B cell (primary cell): Measurements from ENCODE around the gene ZNF438. TPM values are rescaled to one million over a fixed set of nuclear protein-coding genes. Genes with fewer than 3 reads are reported as not detected.

Experiments used
- ATAC-seq: fragments of 200-7000 bp; cut with Tn5 transposase; one replicate; pipeline ENCODE4 v1.10.0; 2021; ENCODE audit warnings: low read depth, mild to moderate bottlenecking, moderate number of reproducible peaks, moderate library complexity
- CTCF ChIA-PET: fragments of 350-600 bp; sonication (Branson Sonifier 250); formaldehyde crosslinking; loops from one replicate; lab custom pipeline; 2021; ENCODE audit warnings: antibody characterized with exemption, inconsistent platforms; lab: Charles Lee
- POLR2A ChIA-PET: fragments of 350-600 bp; sonication (Branson Sonifier 250); formaldehyde crosslinking; loops from one replicate; lab custom pipeline; 2021; ENCODE audit warnings: antibody characterized with exemption; lab: Charles Lee
- DNase-seq: peaks from one replicate; pipeline ENCODE4 v3.0.0; 2013
- H2AFZ ChIP-seq: 2 replicates; pipeline ENCODE4 v1.6.1; 2012; ENCODE audit warnings: mild to moderate bottlenecking, low read depth, low read length; ENCODE audit not compliant: insufficient read depth, poor library complexity, severe bottlenecking
- H3K27ac ChIP-seq, 2 donors: 1 replicate in 1 of 2; 2 replicates in 1 of 2; pipeline ENCODE4 v1.5.1; 2012 to 2013; ENCODE audit warnings: low read length in 2 of 2, mild to moderate bottlenecking in 2 of 2, moderate library complexity in 1 of 2
- H3K27me3 ChIP-seq, 4 experiments: fragments of 200-600 bp in 1 of 4; sonication (generic) in 1 of 4; replicated peaks in 1 of 4; 1 replicate in 2 of 4; 2 replicates in 2 of 4; pipeline versions ENCODE4 v1.6.1 to v1.7.0; 2013 to 2016; ENCODE audit warnings: low read length in 3 of 4, mild to moderate bottlenecking in 2 of 4, mixed read lengths in 1 of 4, moderate library complexity in 1 of 4; ENCODE audit not compliant: insufficient read depth in 4 of 4, control insufficient read depth in 3 of 4; ENCODE audit errors: control extremely low read depth in 1 of 4
- H3K36me3 ChIP-seq, 2 experiments: replicated peaks in 1 of 2; 1 replicate in 1 of 2; 2 replicates in 1 of 2; pipeline versions ENCODE4 v1.6.1 to v1.7.1; 2013; ENCODE audit warnings: low read length in 1 of 2; ENCODE audit not compliant: insufficient read depth in 2 of 2, control insufficient read depth in 1 of 2; ENCODE audit errors: control extremely low read depth in 1 of 2, extremely low read depth in 1 of 2
- H3K4me1 ChIP-seq, 2 donors: fragments of 200-600 bp in 1 of 2; sonication (generic) in 1 of 2; 1 replicate in 1 of 2; 2 replicates in 1 of 2; pipeline versions ENCODE4 v1.5.1 to v1.6.1; 2013 to 2017; ENCODE audit warnings: low read length in 2 of 2; ENCODE audit not compliant: control insufficient read depth in 2 of 2, insufficient read depth in 2 of 2
- H3K4me2 ChIP-seq: replicated peaks from 2 replicates; pipeline ENCODE3; 2012; ENCODE audit warnings: mild to moderate bottlenecking, low read depth, low read length; ENCODE audit not compliant: poor library complexity, severe bottlenecking
- H3K4me3 ChIP-seq, 5 experiments: fragments of 200-600 bp in 1 of 5; sonication (generic) in 1 of 5; 1 replicate in 3 of 5; 2 replicates in 2 of 5; pipeline versions ENCODE4 v1.5.1 to v1.7.0; 2011 to 2016; ENCODE audit warnings: low read length in 4 of 5, mild to moderate bottlenecking in 4 of 5, low read depth in 2 of 5, control low read depth in 1 of 5, moderate library complexity in 1 of 5; ENCODE audit not compliant: insufficient read depth in 1 of 5; ENCODE audit errors: control extremely low read depth in 1 of 5, extremely low read depth in 1 of 5
- H3K79me2 ChIP-seq: fragments of 200-600 bp; sonication (generic); one replicate; pipeline ENCODE4 v1.6.0; 2016; ENCODE audit warnings: low read length; ENCODE audit not compliant: control insufficient read depth, insufficient read depth
- H3K9ac ChIP-seq: fragments of 200-600 bp; sonication (generic); 2 replicates; pipeline ENCODE4 v1.6.1; 2017; ENCODE audit warnings: mild to moderate bottlenecking, low read length, moderate library complexity
- H3K9me3 ChIP-seq, 3 donors: one replicate each; pipeline versions ENCODE4 v1.6.1 to v1.7.1; 2013; ENCODE audit warnings: low read length in 2 of 3; ENCODE audit not compliant: control insufficient read depth in 2 of 3, insufficient read depth in 1 of 3; ENCODE audit errors: control extremely low read depth in 1 of 3
- H4K20me1 ChIP-seq: 2 replicates; pipeline ENCODE4 v1.6.0; 2012; ENCODE audit warnings: mild to moderate bottlenecking, low read length; ENCODE audit not compliant: insufficient read depth, control insufficient read depth, poor library complexity, severe bottlenecking
- H3K27ac Mint-ChIP-seq: one replicate; pipeline ENCODE4 v1.8.0; 2021; ENCODE audit warnings: mixed read lengths
- H3K27me3 Mint-ChIP-seq: one replicate; pipeline ENCODE4 v1.8.0; 2021; ENCODE audit warnings: mixed read lengths
- H3K4me1 Mint-ChIP-seq: one replicate; pipeline ENCODE4 v1.8.0; 2021; ENCODE audit warnings: mixed read lengths
- H3K4me3 Mint-ChIP-seq: one replicate; pipeline ENCODE4 v1.8.0; 2021; ENCODE audit warnings: mixed read lengths
- H3K9me3 Mint-ChIP-seq: one replicate; pipeline ENCODE4 v1.8.0; 2022; ENCODE audit warnings: mixed read lengths; ENCODE audit not compliant: insufficient read depth
- CTCF ChIP-seq: fragments of 200-600 bp; IDR thresholded peaks from one replicate; pipeline ENCODE4 v1.8.0; 2022; ENCODE audit warnings: antibody characterized with exemption, mild to moderate bottlenecking
- EZH2 ChIP-seq: IDR thresholded peaks from 2 replicates; pipeline ENCODE4 v1.6.1; 2012; ENCODE audit warnings: borderline replicate concordance, low read depth, mild to moderate bottlenecking, moderate library complexity, low read length; ENCODE audit not compliant: insufficient read depth, poor library complexity, severe bottlenecking
- WGBS: methylation state at CpG from one replicate; pipeline ENCODE4 v1.1.5; 2013; ENCODE audit warnings: missing lambda C conversion rate; ENCODE audit not compliant: insufficient coverage; 5-methylcytosine and 5-hydroxymethylcytosine counted together
- intact Hi-C: fragments of 100-400 bp; cut with micrococcal nuclease; formaldehyde crosslinking; loops from one replicate; pipeline ENCODE4 v1.10.0; 2022
- polyA plus RNA-seq: library from polyadenylated mRNA; depleted of rRNA; stranded (reverse); fragments of >200 nt; gene quantifications from 2 replicates; pipeline ENCODE4 v1.2.3, GENCODE V29; 2012
- total RNA-seq, 2 donors: library from RNA; stranded (reverse); fragments of 120-200 nt in 1 of 2; gene quantifications; 1 replicate in 1 of 2; 2 replicates in 1 of 2; pipeline versions ENCODE4 v1.2.3 to v1.2.4, GENCODE V29; 2013 to 2022

ZNF438 gene
- total and polyA plus RNA-seq, 2 donors (not counting 1 experiment from before 2014, with no cell fraction given), result 2.0 to 3.7 TPM

- CTCF ChIA-PET, result no interaction called here
- no peak overlapping the region for H3K4me2 ChIP-seq
- no peaks in the 10 kb centered on the region for H3K27me3 ChIP-seq
- Mint-ChIP-seq H3K27ac (no peak overlapping the region), H3K4me1 (no peaks in the 10 kb centered on the region), H3K4me3 (no peak overlapping the region), H3K9me3 (no peaks in the 10 kb centered on the region), H3K27me3 (peaks cover 14% of the 10 kb centered on the region)
- intact Hi-C loops, result no loop called here
- no peaks in the 10 kb centered on the region for H3K36me3 ChIP-seq
- no peaks in the 10 kb centered on the region for H4K20me1 ChIP-seq
- no peak for ATAC-seq
- H3K4me1 ChIP-seq, result no peaks in the 10 kb centered on the region
- H3K9me3 ChIP-seq, result no peaks in the 10 kb centered on the region
- DNase-seq, result no peak
- TF ChIP-seq CTCF (no peak), EZH2 (no peak)
- H3K27ac ChIP-seq, result no peak overlapping the region
- H3K4me3 ChIP-seq, result no peak overlapping the region
- H3K9ac ChIP-seq, result no peak overlapping the region
- no peaks in the 10 kb centered on the region for H3K79me2 ChIP-seq
- no peak overlapping the region for H2AFZ ChIP-seq
- POLR2A ChIA-PET, result no interaction called here
Measured at GRCh38 chr10:30825495-30825894, 206.2 kb downstream of the ZNF438 start.

GRCh38 chr10:30825022-30825421 lies 206.6 kb downstream of the ZNF438 start:
- POLR2A ChIA-PET, result no interaction called here
- H3K9ac ChIP-seq, result no peak overlapping the region
- Mint-ChIP-seq H3K9me3 (no peaks in the 10 kb centered on the region), H3K4me1 (no peaks in the 10 kb centered on the region), H3K27ac (no peak overlapping the region), H3K4me3 (no peak overlapping the region), H3K27me3 (peaks cover 14% of the 10 kb centered on the region)
- no peak overlapping the region for H2AFZ ChIP-seq
- no peak overlapping the region for H3K4me2 ChIP-seq
- H3K27me3 ChIP-seq, result no peaks in the 10 kb centered on the region
- H3K27ac ChIP-seq, result no peak overlapping the region
- ATAC-seq, result no peak
- WGBS, result no CpG with 5 or more reads among the region's 3 CpGs
- no peaks in the 10 kb centered on the region for H3K9me3 ChIP-seq
- H3K79me2 ChIP-seq, result no peaks in the 10 kb centered on the region
- no peaks in the 10 kb centered on the region for H4K20me1 ChIP-seq
- intact Hi-C loops, result no loop called here
- DNase-seq, result no peak
- H3K4me3 ChIP-seq, result no peak overlapping the region
- H3K4me1 ChIP-seq, result no peaks in the 10 kb centered on the region
- TF ChIP-seq EZH2, result no peak
- no peak for TF ChIP-seq CTCF
- no peaks in the 10 kb centered on the region for H3K36me3 ChIP-seq
- CTCF ChIA-PET, result no interaction called here
